Prostate gland (tissue), 2 donors: Measurements from ENCODE around the gene RP9.

ENCODE experiments used
- CTCF ChIP-seq, 4 experiments: fragments of 200-600 bp in 2 of 4; fragments of 450-650 bp in 2 of 4; sonication (generic) in 2 of 4; IDR thresholded peaks; 1 replicate in 3 of 4; 2 replicates in 1 of 4; pipeline ENCODE4 v1.5.1; 2016 to 2019; ENCODE audit warnings: antibody characterized with exemption in 4 of 4, mild to moderate bottlenecking in 2 of 4, moderate library complexity in 2 of 4
- POLR2A ChIP-seq: fragments of 450-650 bp; IDR thresholded peaks from one replicate; pipeline ENCODE4 v1.6.1; 2016; ENCODE audit warnings: antibody characterized with exemption, mild to moderate bottlenecking
- POLR2AphosphoS5 ChIP-seq: sonication (generic); formaldehyde crosslinking; IDR thresholded peaks from one replicate; pipeline ENCODE4 v1.6.1; 2017; ENCODE audit warnings: antibody characterized with exemption

- TF ChIP-seq CTCF (IDR thresholded peaks at IDR 0.05) (no peak), POLR2A (no peak), POLR2AphosphoS5 (no peak)
Measured at GRCh38 chr7:33055158-33055557, 54.0 kb downstream of the RP9 start.
